Measurements from ENCODE around the gene SLC38A6. TPM values are rescaled to one million over a fixed set of nuclear protein-coding genes. Genes with fewer than 3 reads are reported as not detected.

SLC38A6 gene
- total and polyA plus RNA-seq, 2 experiments from 2014 or later: 11.9 to 23.2 TPM

DNA sequence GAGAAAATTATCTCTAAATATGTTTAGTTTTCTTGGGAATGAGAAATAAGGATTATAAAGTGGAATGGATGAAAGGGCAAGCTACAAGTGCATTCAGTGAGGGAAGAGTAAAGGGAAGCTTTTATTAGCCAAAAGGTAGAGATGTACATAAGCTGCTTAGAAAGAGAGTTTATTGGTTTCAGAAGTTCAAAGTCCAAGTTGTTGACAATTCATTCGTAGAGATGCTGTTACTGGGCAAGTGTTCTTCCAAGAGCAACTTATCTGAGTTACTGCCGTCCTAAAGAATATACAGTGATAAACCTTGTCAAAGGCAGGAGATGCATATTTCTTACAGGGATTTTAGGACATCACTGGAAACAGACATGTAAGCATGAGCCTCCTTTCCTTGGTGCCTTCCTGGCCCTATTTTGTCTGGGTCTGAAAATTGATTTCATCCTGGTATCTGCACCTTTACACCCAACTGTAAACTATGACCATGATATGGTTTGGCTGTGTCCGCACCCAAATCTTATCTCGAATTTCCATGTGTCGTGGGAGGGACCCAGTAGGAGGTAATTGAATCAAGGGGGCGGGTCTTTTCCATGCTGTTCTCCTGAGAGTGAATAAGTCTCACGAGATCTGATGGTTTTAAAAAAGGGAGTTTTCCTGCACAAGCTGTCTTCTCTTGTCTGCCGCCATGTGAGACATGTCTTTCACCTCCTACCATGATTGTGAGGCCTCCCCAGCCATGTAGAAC is 47.0 kb upstream of the SLC38A6 start:
- Histone ChIP-seq H3K36me3 (ENCODE audit: insufficient read depth) (no peaks in the 10 kb centered on the region), H3K79me2 (replicated peaks; ENCODE audit: insufficient read depth) (no peaks in the 10 kb centered on the region; the same call in none of the 2 replicates), H3K4me2 (no peak overlapping the region), H3K27ac (ENCODE audit: low read depth) (no peak overlapping the region), H3F3A (replicated peaks; ENCODE audit: low read depth) (no peaks in the 10 kb centered on the region), H3K4me3 (no peak overlapping the region), H3K27me3 (ENCODE audit: insufficient read depth) (no peaks in the 10 kb centered on the region), H2AFZ (no peak overlapping the region), H4K20me1 (replicated peaks; ENCODE audit: insufficient read depth) (0 out of 2 replicates have a peak, but pooled peaks cover 6% of the 10 kb centered on the region), H3K4me1 (ENCODE audit: insufficient read depth) (0 out of 2 replicates have a peak, but pooled peaks cover 8% of the 10 kb centered on the region), H3K9me2 (ENCODE audit: insufficient read depth) (no peaks in the 10 kb centered on the region)
- ATAC-seq (no peak), DNase-seq (ENCODE audit: low spot score) (peak; percentile 10)
- Mint-ChIP-seq H3K9me3 (no peaks in the 10 kb centered on the region), H3K27ac (no peak overlapping the region), H3K4me1 (peaks cover 8% of the 10 kb centered on the region; the same call in 2 of the 3 replicates), H3K27me3 (ENCODE audit: insufficient read depth, low read depth, poor library complexity) (no peaks in the 10 kb centered on the region), H3K4me3 (no peak overlapping the region), H3K36me3 (ENCODE audit: low read depth) (no peaks in the 10 kb centered on the region)
- TF ChIP-seq, protein P1, sequence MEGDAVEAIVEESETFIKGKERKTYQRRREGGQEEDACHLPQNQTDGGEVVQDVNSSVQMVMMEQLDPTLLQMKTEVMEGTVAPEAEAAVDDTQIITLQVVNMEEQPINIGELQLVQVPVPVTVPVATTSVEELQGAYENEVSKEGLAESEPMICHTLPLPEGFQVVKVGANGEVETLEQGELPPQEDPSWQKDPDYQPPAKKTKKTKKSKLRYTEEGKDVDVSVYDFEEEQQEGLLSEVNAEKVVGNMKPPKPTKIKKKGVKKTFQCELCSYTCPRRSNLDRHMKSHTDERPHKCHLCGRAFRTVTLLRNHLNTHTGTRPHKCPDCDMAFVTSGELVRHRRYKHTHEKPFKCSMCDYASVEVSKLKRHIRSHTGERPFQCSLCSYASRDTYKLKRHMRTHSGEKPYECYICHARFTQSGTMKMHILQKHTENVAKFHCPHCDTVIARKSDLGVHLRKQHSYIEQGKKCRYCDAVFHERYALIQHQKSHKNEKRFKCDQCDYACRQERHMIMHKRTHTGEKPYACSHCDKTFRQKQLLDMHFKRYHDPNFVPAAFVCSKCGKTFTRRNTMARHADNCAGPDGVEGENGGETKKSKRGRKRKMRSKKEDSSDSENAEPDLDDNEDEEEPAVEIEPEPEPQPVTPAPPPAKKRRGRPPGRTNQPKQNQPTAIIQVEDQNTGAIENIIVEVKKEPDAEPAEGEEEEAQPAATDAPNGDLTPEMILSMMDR (conservative IDR thresholded peaks at IDR 0.05; ENCODE audit: low read depth in 2 of 2): no peak
- TF ChIP-seq, protein P2, sequence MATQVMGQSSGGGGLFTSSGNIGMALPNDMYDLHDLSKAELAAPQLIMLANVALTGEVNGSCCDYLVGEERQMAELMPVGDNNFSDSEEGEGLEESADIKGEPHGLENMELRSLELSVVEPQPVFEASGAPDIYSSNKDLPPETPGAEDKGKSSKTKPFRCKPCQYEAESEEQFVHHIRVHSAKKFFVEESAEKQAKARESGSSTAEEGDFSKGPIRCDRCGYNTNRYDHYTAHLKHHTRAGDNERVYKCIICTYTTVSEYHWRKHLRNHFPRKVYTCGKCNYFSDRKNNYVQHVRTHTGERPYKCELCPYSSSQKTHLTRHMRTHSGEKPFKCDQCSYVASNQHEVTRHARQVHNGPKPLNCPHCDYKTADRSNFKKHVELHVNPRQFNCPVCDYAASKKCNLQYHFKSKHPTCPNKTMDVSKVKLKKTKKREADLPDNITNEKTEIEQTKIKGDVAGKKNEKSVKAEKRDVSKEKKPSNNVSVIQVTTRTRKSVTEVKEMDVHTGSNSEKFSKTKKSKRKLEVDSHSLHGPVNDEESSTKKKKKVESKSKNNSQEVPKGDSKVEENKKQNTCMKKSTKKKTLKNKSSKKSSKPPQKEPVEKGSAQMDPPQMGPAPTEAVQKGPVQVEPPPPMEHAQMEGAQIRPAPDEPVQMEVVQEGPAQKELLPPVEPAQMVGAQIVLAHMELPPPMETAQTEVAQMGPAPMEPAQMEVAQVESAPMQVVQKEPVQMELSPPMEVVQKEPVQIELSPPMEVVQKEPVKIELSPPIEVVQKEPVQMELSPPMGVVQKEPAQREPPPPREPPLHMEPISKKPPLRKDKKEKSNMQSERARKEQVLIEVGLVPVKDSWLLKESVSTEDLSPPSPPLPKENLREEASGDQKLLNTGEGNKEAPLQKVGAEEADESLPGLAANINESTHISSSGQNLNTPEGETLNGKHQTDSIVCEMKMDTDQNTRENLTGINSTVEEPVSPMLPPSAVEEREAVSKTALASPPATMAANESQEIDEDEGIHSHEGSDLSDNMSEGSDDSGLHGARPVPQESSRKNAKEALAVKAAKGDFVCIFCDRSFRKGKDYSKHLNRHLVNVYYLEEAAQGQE (IDR thresholded peaks at IDR 0.05; ENCODE audit: unreplicated experiment): no peak
- no peak for TF ChIP-seq POLR2AphosphoS5 (IDR thresholded peaks at IDR 0.05; ENCODE audit: low read depth)
- TF ChIP-seq, protein P3, sequence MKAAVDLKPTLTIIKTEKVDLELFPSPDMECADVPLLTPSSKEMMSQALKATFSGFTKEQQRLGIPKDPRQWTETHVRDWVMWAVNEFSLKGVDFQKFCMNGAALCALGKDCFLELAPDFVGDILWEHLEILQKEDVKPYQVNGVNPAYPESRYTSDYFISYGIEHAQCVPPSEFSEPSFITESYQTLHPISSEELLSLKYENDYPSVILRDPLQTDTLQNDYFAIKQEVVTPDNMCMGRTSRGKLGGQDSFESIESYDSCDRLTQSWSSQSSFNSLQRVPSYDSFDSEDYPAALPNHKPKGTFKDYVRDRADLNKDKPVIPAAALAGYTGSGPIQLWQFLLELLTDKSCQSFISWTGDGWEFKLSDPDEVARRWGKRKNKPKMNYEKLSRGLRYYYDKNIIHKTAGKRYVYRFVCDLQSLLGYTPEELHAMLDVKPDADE (IDR thresholded peaks at IDR 0.05): no peak
- TF ChIP-seq EZH2 (IDR thresholded peaks at IDR 0.05; ENCODE audit: low read depth, unreplicated experiment): no peak
- TF ChIP-seq ZNF331 (CRISPR knock-in tag; IDR thresholded peaks at IDR 0.05; ENCODE audit: low read depth): no peak
- no peak for TF ChIP-seq NANOG (IDR thresholded peaks at IDR 0.05; ENCODE audit: borderline replicate concordance)
- TF ChIP-seq EZH2phosphoT487 (IDR thresholded peaks at IDR 0.05; ENCODE audit: unreplicated experiment): no peak
- no peak for TF ChIP-seq CREB1 (CRISPR knock-in tag; IDR thresholded peaks at IDR 0.05; ENCODE audit: low read depth)
- TF ChIP-seq, protein P4, sequence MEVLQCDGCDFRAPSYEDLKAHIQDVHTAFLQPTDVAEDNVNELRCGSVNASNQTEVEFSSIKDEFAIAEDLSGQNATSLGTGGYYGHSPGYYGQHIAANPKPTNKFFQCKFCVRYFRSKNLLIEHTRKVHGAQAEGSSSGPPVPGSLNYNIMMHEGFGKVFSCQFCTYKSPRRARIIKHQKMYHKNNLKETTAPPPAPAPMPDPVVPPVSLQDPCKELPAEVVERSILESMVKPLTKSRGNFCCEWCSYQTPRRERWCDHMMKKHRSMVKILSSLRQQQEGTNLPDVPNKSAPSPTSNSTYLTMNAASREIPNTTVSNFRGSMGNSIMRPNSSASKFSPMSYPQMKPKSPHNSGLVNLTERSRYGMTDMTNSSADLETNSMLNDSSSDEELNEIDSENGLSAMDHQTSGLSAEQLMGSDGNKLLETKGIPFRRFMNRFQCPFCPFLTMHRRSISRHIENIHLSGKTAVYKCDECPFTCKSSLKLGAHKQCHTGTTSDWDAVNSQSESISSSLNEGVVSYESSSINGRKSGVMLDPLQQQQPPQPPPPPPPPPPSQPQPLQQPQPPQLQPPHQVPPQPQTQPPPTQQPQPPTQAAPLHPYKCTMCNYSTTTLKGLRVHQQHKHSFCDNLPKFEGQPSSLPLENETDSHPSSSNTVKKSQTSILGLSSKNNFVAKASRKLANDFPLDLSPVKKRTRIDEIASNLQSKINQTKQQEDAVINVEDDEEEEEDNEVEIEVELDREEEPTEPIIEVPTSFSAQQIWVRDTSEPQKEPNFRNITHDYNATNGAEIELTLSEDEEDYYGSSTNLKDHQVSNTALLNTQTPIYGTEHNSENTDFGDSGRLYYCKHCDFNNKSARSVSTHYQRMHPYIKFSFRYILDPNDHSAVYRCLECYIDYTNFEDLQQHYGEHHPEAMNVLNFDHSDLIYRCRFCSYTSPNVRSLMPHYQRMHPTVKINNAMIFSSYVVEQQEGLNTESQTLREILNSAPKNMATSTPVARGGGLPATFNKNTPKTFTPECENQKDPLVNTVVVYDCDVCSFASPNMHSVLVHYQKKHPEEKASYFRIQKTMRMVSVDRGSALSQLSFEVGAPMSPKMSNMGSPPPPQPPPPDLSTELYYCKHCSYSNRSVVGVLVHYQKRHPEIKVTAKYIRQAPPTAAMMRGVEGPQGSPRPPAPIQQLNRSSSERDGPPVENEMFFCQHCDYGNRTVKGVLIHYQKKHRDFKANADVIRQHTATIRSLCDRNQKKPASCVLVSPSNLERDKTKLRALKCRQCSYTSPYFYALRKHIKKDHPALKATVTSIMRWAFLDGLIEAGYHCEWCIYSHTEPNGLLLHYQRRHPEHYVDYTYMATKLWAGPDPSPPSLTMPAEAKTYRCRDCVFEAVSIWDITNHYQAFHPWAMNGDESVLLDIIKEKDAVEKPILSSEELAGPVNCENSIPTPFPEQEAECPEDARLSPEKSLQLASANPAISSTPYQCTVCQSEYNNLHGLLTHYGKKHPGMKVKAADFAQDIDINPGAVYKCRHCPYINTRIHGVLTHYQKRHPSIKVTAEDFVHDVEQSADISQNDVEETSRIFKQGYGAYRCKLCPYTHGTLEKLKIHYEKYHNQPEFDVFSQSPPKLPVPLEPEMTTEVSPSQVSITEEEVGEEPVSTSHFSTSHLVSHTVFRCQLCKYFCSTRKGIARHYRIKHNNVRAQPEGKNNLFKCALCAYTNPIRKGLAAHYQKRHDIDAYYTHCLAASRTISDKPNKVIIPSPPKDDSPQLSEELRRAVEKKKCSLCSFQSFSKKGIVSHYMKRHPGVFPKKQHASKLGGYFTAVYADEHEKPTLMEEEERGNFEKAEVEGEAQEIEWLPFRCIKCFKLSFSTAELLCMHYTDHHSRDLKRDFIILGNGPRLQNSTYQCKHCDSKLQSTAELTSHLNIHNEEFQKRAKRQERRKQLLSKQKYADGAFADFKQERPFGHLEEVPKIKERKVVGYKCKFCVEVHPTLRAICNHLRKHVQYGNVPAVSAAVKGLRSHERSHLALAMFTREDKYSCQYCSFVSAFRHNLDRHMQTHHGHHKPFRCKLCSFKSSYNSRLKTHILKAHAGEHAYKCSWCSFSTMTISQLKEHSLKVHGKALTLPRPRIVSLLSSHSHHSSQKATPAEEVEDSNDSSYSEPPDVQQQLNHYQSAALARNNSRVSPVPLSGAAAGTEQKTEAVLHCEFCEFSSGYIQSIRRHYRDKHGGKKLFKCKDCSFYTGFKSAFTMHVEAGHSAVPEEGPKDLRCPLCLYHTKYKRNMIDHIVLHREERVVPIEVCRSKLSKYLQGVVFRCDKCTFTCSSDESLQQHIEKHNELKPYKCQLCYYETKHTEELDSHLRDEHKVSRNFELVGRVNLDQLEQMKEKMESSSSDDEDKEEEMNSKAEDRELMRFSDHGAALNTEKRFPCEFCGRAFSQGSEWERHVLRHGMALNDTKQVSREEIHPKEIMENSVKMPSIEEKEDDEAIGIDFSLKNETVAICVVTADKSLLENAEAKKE (CRISPR knock-in tag; IDR thresholded peaks at IDR 0.05): no peak
- no peak for TF ChIP-seq STAT1 (IDR thresholded peaks at IDR 0.05; ENCODE audit: unreplicated experiment)
- TF ChIP-seq ZNF114 (CRISPR knock-in tag; IDR thresholded peaks at IDR 0.05): no peak
- no peak for TF ChIP-seq JUNB (IDR thresholded peaks at IDR 0.05; ENCODE audit: unreplicated experiment)
